Measurements from ENCODE around the gene ATG16L1. TPM values are rescaled to one million over a fixed set of nuclear protein-coding genes. Genes with fewer than 3 reads are reported as not detected.

ATG16L1 gene
- polyA plus RNA-seq, 1 donor (not counting 4 experiments of a cell fraction or from before 2014, with no cell fraction given) = 38.5 TPM

DNA sequence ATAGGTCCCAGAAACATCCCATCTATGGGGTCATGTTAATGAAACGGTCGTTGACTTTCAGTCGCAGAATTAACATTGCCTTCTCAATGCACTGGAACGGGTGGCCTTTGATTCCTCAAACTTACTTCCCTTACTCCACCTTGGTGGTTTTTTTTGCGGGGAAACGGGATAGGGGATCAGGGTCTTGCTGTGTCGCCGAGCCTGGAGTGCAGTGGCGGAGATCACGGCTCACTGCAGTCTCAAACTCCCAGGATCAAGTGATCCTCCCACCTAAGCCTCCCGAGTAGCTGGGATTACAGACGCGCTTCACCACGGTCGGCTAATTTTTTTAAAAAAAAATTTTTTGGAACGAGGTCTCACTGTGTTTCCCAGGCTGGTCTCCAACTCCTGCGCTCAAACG is 754 bp downstream of the ATG16L1 start:
- Histone ChIP-seq H2AFZ (ENCODE audit: control insufficient read depth, low read length) (peak overlapping the region; percentile 1), H3K9me3 (ENCODE audit: control insufficient read depth, low read depth, low read length) (no peaks in the 10 kb centered on the region), H3K79me2 (ENCODE audit: control insufficient read depth, insufficient read depth, low read length) (peaks cover 51% of the 10 kb centered on the region), H3K4me3 (ENCODE audit: control insufficient read depth in 2 of 3, extremely low read depth in 1 of 3, insufficient read depth in 2 of 3, low read depth in 1 of 3, low read length in 3 of 3) (peak overlapping the region; percentile 90 to 95 (median 90)), H3K4me1 (ENCODE audit: control insufficient read depth, extremely low read depth, insufficient read depth, low read length) (peaks cover 27% of the 10 kb centered on the region), H3K9ac (ENCODE audit: control insufficient read depth, extremely low read depth, insufficient read depth, low read length) (peak overlapping the region; percentile 82), H3K27ac (ENCODE audit: control insufficient read depth, insufficient read depth, low read length) (peak overlapping the region; percentile 75), H3K9me1 (ENCODE audit: control insufficient read depth, extremely low read depth, insufficient read depth, low read length) (no peaks in the 10 kb centered on the region), H3K36me3 (ENCODE audit: control insufficient read depth in 2 of 2, extremely low read depth in 1 of 2, insufficient read depth in 2 of 2, low read length in 2 of 2) (peaks cover 0 to 7% of the 10 kb centered on the region in 2 experiments), H3K4me2 (ENCODE audit: control insufficient read depth, extremely low read depth, insufficient read depth, low read depth, low read length) (peak overlapping the region; percentile 96), H4K20me1 (ENCODE audit: control insufficient read depth, extremely low read depth, insufficient read depth, low read length) (peaks cover 8% of the 10 kb centered on the region), H3K27me3 (ENCODE audit: control insufficient read depth, extremely low read depth, insufficient read depth, low read length) (no peaks in the 10 kb centered on the region)
- dilution Hi-C loops (cut with MboI; ENCODE audit: extremely low pct_ligation_motif_present, low sequenced_read_pairs) = no loop called here
- no peak for TF ChIP-seq EZH2 (IDR thresholded peaks at IDR 0.05; ENCODE audit: low read length)
- TF ChIP-seq, protein P1, sequence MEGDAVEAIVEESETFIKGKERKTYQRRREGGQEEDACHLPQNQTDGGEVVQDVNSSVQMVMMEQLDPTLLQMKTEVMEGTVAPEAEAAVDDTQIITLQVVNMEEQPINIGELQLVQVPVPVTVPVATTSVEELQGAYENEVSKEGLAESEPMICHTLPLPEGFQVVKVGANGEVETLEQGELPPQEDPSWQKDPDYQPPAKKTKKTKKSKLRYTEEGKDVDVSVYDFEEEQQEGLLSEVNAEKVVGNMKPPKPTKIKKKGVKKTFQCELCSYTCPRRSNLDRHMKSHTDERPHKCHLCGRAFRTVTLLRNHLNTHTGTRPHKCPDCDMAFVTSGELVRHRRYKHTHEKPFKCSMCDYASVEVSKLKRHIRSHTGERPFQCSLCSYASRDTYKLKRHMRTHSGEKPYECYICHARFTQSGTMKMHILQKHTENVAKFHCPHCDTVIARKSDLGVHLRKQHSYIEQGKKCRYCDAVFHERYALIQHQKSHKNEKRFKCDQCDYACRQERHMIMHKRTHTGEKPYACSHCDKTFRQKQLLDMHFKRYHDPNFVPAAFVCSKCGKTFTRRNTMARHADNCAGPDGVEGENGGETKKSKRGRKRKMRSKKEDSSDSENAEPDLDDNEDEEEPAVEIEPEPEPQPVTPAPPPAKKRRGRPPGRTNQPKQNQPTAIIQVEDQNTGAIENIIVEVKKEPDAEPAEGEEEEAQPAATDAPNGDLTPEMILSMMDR (optimal IDR thresholded peaks at IDR 0.05 in 1 of 3, IDR thresholded peaks at IDR 0.05 in 1 of 3, conservative IDR thresholded peaks at IDR 0.05 in 1 of 3; ENCODE audit: extremely low read depth in 1 of 3, insufficient read depth in 2 of 3, low read length in 3 of 3) = no peak
- DNase-seq (ENCODE audit: low read depth, low spot score) (no peak), FAIRE-seq (no peak)

DNA sequence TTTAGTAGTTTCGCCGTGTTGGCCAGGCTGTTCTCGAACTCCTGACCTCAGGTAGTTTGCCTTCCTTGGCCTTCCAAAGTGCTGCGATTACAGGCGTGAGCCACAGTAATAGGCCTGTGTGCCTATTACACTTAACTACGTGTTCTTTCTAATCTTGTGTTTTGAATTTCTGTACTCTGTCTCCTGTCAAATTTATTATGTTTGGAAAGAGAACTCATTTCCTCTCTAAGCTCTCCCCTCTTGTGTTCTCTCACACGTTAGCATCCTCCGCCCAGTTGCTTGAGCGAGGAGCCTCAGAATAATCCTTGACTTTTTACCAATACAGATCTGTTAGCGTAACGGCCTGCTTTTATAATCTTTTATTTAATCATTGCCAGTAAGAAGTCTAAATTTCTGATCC is 3.7 kb downstream of the ATG16L1 start:
- H4K20me1 ChIP-seq (ENCODE audit: control insufficient read depth, extremely low read depth, insufficient read depth, low read length) = peaks cover 8% of the 10 kb centered on the region
- no peak overlapping the region for H3K4me2 ChIP-seq (ENCODE audit: control insufficient read depth, extremely low read depth, insufficient read depth, low read depth, low read length)
- H3K27me3 ChIP-seq (ENCODE audit: control insufficient read depth, extremely low read depth, insufficient read depth, low read length) = no peaks in the 10 kb centered on the region
- H3K9me3 ChIP-seq (ENCODE audit: control insufficient read depth, low read depth, low read length) = no peaks in the 10 kb centered on the region
- peaks cover 8 to 9% of the 10 kb centered on the region in 2 experiments for H3K36me3 ChIP-seq (ENCODE audit: control insufficient read depth in 2 of 2, extremely low read depth in 1 of 2, insufficient read depth in 2 of 2, low read length in 2 of 2)
- no peak overlapping the region for H3K9ac ChIP-seq (ENCODE audit: control insufficient read depth, extremely low read depth, insufficient read depth, low read length)
- DNase-seq (ENCODE audit: low read depth, low spot score) = no peak
- H3K4me3 ChIP-seq (ENCODE audit: control insufficient read depth in 2 of 3, extremely low read depth in 1 of 3, insufficient read depth in 2 of 3, low read depth in 1 of 3, low read length in 3 of 3) = no peak overlapping the region
- H3K9me1 ChIP-seq (ENCODE audit: control insufficient read depth, extremely low read depth, insufficient read depth, low read length) = no peaks in the 10 kb centered on the region
- peaks cover 69% of the 10 kb centered on the region for H3K79me2 ChIP-seq (ENCODE audit: control insufficient read depth, insufficient read depth, low read length)
- FAIRE-seq = no peak
- TF ChIP-seq EZH2 (IDR thresholded peaks at IDR 0.05; ENCODE audit: low read length) = no peak
- peaks cover 17% of the 10 kb centered on the region for H3K4me1 ChIP-seq (ENCODE audit: control insufficient read depth, extremely low read depth, insufficient read depth, low read length)
- H2AFZ ChIP-seq (ENCODE audit: control insufficient read depth, low read length) = no peak overlapping the region
- dilution Hi-C loops (cut with MboI; ENCODE audit: extremely low pct_ligation_motif_present, low sequenced_read_pairs) = no loop called here
- H3K27ac ChIP-seq (ENCODE audit: control insufficient read depth, insufficient read depth, low read length) = no peak overlapping the region

DNA sequence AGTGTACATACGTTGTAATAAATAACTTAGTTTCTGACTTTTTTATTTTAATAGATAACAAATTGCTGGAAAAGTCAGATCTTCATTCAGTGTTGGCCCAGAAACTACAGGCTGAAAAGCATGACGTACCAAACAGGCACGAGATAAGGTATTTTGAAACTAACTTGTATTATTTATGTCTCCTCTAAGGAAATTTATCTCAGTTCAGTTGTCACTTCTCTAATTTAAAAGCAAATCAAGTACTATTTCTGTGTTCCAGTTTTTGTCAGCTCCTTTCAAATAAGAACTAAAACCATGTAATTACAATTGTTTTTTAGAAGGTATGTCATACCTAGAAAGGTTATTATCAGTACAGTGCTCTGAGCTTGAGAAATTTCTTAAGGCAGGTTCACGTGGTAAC is 4.6 kb downstream of the ATG16L1 start:
- H3K27me3 ChIP-seq (ENCODE audit: control insufficient read depth, extremely low read depth, insufficient read depth, low read length) = no peaks in the 10 kb centered on the region
- no peaks in the 10 kb centered on the region for H3K9me1 ChIP-seq (ENCODE audit: control insufficient read depth, extremely low read depth, insufficient read depth, low read length)
- H3K9ac ChIP-seq (ENCODE audit: control insufficient read depth, extremely low read depth, insufficient read depth, low read length) = no peak overlapping the region
- no peaks in the 10 kb centered on the region for H3K9me3 ChIP-seq (ENCODE audit: control insufficient read depth, low read depth, low read length)
- H4K20me1 ChIP-seq (ENCODE audit: control insufficient read depth, extremely low read depth, insufficient read depth, low read length) = peaks cover 8% of the 10 kb centered on the region
- H3K4me3 ChIP-seq (ENCODE audit: control insufficient read depth in 2 of 3, extremely low read depth in 1 of 3, insufficient read depth in 2 of 3, low read depth in 1 of 3, low read length in 3 of 3) = no peak overlapping the region
- peaks cover 17% of the 10 kb centered on the region for H3K4me1 ChIP-seq (ENCODE audit: control insufficient read depth, extremely low read depth, insufficient read depth, low read length)
- FAIRE-seq (no peak), DNase-seq (ENCODE audit: low read depth, low spot score) (no peak)
- dilution Hi-C loops (cut with MboI; ENCODE audit: extremely low pct_ligation_motif_present, low sequenced_read_pairs) = no loop called here
- peaks cover 8 to 13% of the 10 kb centered on the region in 2 experiments for H3K36me3 ChIP-seq (ENCODE audit: control insufficient read depth in 2 of 2, extremely low read depth in 1 of 2, insufficient read depth in 2 of 2, low read length in 2 of 2)
- H3K79me2 ChIP-seq (ENCODE audit: control insufficient read depth, insufficient read depth, low read length) = peaks cover 74% of the 10 kb centered on the region
- no peak overlapping the region for H2AFZ ChIP-seq (ENCODE audit: control insufficient read depth, low read length)
- no peak overlapping the region for H3K27ac ChIP-seq (ENCODE audit: control insufficient read depth, insufficient read depth, low read length)
- no peak overlapping the region for H3K4me2 ChIP-seq (ENCODE audit: control insufficient read depth, extremely low read depth, insufficient read depth, low read depth, low read length)
- TF ChIP-seq, protein P1 (optimal IDR thresholded peaks at IDR 0.05 in 1 of 3, IDR thresholded peaks at IDR 0.05 in 1 of 3, conservative IDR thresholded peaks at IDR 0.05 in 1 of 3; ENCODE audit: extremely low read depth in 1 of 3, insufficient read depth in 2 of 3, low read length in 3 of 3) = no peak
- TF ChIP-seq EZH2 (IDR thresholded peaks at IDR 0.05; ENCODE audit: low read length) = no peak

All from keratinocyte (primary cell).